ENCODE data around the gene MSGN1. TPM values are rescaled to one million over a fixed set of nuclear protein-coding genes. Genes with fewer than 3 reads are reported as not detected.

MSGN1 gene
- total and polyA plus RNA-seq, 12 donors = not detected

DNA sequence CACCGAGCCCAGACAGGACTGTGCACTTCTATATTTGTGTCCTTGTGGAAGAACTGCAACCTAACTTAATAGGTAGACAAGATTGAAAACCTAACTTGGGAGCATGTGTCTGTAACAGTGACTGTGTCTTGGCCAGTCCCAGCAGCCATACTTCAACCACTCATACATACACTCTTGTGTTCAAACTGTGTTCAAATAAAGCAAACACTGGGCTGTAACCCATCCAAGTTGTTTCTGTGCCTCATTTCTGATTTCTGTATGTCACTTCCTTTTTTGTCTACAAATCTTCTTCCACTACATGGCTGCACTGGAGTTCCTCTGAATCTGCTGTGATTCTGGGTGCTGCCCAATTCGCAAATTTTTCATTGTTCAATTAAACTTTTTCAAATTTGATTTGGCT, 31.0 kb downstream of the MSGN1 start:
- DNase-seq = no peak
- Histone ChIP-seq H3K4me1 (no peaks in the 10 kb centered on the region), H3K27ac (no peak overlapping the region), H3K36me3 (no peaks in the 10 kb centered on the region), H3K4me3 (no peak overlapping the region), H3K27me3 (no peaks in the 10 kb centered on the region), H3K9me3 (no peaks in the 10 kb centered on the region)
- WGBS, 2 donors = 89 to 95% methylated on average over 2 of the region's 2 CpGs
- intact Hi-C loops (cut with DNase I) = loop anchor here in 1 of 10 donors (5.0 kb wide), 1 partner anchor 525 kb away; no protein-coding TSS in a partner anchor
- TF ChIP-seq, protein P1, sequence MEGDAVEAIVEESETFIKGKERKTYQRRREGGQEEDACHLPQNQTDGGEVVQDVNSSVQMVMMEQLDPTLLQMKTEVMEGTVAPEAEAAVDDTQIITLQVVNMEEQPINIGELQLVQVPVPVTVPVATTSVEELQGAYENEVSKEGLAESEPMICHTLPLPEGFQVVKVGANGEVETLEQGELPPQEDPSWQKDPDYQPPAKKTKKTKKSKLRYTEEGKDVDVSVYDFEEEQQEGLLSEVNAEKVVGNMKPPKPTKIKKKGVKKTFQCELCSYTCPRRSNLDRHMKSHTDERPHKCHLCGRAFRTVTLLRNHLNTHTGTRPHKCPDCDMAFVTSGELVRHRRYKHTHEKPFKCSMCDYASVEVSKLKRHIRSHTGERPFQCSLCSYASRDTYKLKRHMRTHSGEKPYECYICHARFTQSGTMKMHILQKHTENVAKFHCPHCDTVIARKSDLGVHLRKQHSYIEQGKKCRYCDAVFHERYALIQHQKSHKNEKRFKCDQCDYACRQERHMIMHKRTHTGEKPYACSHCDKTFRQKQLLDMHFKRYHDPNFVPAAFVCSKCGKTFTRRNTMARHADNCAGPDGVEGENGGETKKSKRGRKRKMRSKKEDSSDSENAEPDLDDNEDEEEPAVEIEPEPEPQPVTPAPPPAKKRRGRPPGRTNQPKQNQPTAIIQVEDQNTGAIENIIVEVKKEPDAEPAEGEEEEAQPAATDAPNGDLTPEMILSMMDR (IDR thresholded peaks at IDR 0.05) = no peak
- no peak for ATAC-seq

DNA sequence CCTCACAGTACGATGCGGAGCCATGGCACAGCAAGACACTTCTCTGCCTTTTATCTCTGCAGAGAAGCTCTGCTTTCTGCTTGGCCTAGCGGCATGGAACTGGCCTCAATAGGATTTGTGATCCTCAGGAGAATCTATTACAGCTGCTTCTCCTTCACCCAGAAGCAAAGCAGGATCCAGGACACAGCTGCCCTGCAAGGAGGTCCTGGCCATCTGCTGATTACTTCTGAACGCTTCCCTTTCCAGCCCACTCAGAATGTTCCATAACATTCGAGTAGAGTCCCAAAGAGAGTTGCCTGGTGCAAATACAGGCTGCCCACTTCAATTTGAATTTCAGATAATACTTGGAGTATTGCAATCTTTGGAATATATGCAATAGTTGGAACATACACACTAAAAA, 33.0 kb downstream of the MSGN1 start:
- no peaks in the 10 kb centered on the region for H3K9me3 ChIP-seq
- no peaks in the 10 kb centered on the region for H3K36me3 ChIP-seq
- intact Hi-C loops (cut with DNase I) = loop anchor here in 3 of 10 donors (2.0 to 5.0 kb wide), 3 partner anchors 302 to 530 kb away; no protein-coding TSS in a partner anchor
- DNase-seq = no peak
- TF ChIP-seq, protein P1 (IDR thresholded peaks at IDR 0.05) = no peak
- H3K4me1 ChIP-seq = no peaks in the 10 kb centered on the region
- ATAC-seq = peak in 5 of 8 donors; percentile 31 to 68 (median 60)
- H3K27ac ChIP-seq = no peak overlapping the region
- 63 to 72% methylated on average over 5 of the region's 5 CpGs for WGBS, 2 donors
- H3K4me3 ChIP-seq = no peak overlapping the region
- no peaks in the 10 kb centered on the region for H3K27me3 ChIP-seq

DNA sequence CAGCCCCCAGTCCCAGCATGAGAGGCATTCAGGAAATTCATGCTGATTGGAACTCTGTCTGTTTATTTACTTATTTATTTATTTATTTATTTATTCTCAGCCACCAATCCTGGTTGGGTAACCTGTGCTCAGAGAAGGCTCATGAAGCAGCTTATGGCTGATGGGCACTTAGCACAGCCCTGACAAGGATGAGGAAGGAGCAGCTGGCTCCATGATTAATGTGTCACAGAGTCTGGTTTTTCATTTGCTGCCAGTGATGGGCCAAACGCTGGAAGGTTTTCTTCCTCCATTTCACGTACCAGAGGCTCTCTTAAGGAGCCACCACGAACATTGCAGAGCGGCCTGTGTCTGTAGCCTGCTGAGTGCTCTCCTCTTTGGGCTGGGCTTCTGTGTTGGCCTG, 33.9 kb downstream of the MSGN1 start:
- Histone ChIP-seq H3K4me3 (no peak overlapping the region), H3K36me3 (no peaks in the 10 kb centered on the region), H3K9me3 (no peaks in the 10 kb centered on the region), H3K4me1 (no peaks in the 10 kb centered on the region), H3K27me3 (no peaks in the 10 kb centered on the region), H3K27ac (no peak overlapping the region)
- WGBS, 2 donors = 88 to 92% methylated on average over 4 of the region's 4 CpGs
- TF ChIP-seq, protein P1 (IDR thresholded peaks at IDR 0.05) = no peak
- intact Hi-C loops (cut with DNase I) = loop anchor here (2.0 to 10.0 kb wide), 10 partner anchors 65 to 529 kb away; no protein-coding TSS in a partner anchor
- DNase-seq (no peak), ATAC-seq (no peak)

DNA sequence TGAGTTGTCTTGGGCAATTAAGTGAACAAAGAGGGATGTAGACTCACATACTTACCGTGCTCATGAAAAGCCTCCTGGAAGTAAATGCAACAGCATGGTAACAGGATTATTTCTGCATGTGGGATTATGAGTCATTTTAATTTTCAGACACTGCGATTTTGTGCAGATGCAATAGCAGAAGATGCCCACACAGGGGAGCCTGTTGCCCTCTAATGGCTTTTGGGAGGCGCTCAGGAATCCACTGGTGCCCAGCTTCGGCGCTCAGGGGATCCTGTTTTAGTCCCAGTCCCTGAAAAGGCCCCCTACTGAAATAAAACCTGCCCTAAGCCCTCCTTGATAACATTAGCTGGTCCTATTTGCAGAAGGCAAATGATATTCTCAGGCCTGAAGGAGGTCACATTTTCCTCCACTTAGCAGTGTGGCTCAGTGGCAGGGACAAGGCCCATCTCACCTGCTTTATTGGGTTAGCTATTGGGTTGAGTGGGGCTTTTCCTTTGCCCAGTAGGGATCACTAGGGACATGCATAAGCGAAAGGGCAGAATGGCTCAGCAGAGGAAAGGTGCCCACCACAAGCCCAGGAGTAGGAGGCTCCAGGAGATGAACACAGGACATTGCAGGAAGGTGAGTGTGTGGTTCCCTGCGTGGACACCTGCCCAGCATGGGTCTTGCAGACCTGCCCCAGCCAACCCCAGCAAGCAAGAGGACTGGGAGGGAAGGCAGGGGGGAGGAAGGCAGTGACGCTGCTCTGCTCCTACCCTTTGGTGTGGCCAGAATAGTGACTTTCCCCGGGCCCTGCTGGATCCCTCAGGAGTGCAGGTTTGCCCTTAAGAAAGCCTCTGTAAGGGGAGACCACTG, 35.7 kb downstream of the MSGN1 start:
- Histone ChIP-seq H3K9me3 (no peaks in the 10 kb centered on the region), H3K4me3 (no peak overlapping the region), H3K27me3 (peaks cover 0 to 4% (median 0%) of the 10 kb centered on the region in 7 donors), H3K36me3 (no peaks in the 10 kb centered on the region), H3K27ac (no peak overlapping the region), H3K4me1 (no peaks in the 10 kb centered on the region)
- ATAC-seq = peak; percentile 34 to 80 (median 60)
- 43 to 46% methylated on average over 9 of the region's 9 CpGs for WGBS, 2 donors
- DNase-seq = peak; percentile 31 to 52
- intact Hi-C loops (cut with DNase I) = loop anchor here (1.0 to 10.0 kb wide), 13 partner anchors 63 to 527 kb away; no protein-coding TSS in a partner anchor
- TF ChIP-seq, protein P1 (IDR thresholded peaks at IDR 0.05) = peak; percentile 73 to 93 (median 85)
